ENCODE measurements around the gene SLC4A3. TPM values are rescaled to one million over a fixed set of nuclear protein-coding genes. Genes with fewer than 3 reads are reported as not detected.
A peak's percentile ranks its signal among the peaks of the same experiment; 100 is the strongest.

SLC4A3 gene
- total RNA-seq, 2 donors from 2014 or later: not detected

DNA sequence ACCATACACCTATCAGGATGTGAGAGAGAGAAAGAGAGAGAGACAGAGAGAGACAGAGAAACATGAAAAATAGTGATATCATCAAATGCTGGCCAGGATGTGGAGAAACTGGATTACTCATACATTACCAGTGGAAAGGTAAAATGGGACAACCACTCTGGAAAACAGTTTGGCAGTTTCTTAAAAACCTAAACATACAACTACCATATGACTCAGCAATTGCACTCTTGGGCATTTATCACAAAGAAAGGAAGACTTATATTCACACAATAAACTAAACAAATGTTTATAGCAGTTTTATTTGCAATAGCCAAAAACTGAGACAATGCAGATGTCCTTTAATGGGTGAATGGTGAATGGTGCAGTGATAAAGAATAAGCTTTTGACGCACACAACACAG, 29.1 kb downstream of the SLC4A3 start:
- ATAC-seq (peak in 1 of 2 donors; percentile 44), DNase-seq (ENCODE audit: low spot score in 2 of 2) (no peak)
- Mint-ChIP-seq H3K27ac (no peak overlapping the region), H3K9me3 (no peaks in the 10 kb centered on the region), H3K36me3 (peaks cover 0 to 4% of the 10 kb centered on the region in 2 donors)

DNA sequence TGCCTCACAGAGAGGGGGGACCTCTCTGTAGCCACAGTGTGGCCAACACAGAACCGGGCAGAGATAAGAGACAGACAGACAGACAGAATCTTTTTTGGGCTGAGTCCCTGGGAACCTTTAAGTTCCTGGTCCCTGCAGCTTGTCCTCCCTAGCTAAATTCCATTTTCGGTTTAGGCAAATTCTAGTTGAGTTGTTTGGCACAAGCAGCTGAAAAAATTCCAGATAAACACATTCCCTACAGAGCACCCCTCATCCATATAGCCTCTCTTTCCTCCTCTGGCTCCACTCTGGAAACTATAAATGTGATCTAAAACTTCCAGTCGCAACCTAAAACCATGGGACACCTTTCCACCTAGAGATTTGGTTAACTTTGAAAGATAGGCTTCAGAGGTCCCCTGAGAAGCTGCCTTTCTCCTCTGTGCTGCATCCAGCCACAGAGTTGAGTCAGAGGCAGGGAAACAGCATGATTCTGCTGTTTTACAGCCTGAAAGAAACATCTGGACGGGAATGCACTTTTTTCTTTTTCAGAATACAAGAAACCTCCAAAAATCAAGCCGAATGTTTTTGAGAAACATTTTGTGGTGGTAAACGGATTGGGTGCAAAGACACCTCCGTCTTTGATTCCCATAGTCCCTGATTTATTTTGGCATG, 30.9 kb downstream of the SLC4A3 start:
- ATAC-seq: no peak
- Mint-ChIP-seq H3K36me3 (no peaks in the 10 kb centered on the region), H3K9me3 (no peaks in the 10 kb centered on the region), H3K27ac (no peak overlapping the region)
- no peak for DNase-seq (ENCODE audit: low spot score in 2 of 2)

GRCh38 chr2:219658874-219659273, 31.4 kb downstream of the SLC4A3 start:
- no peaks in the 10 kb centered on the region for H3K9me3 Mint-ChIP-seq
- ATAC-seq (no peak), DNase-seq (ENCODE audit: low spot score in 2 of 2) (no peak)
- H3K36me3 Mint-ChIP-seq: no peaks in the 10 kb centered on the region
- H3K27ac Mint-ChIP-seq: no peak overlapping the region

DNA sequence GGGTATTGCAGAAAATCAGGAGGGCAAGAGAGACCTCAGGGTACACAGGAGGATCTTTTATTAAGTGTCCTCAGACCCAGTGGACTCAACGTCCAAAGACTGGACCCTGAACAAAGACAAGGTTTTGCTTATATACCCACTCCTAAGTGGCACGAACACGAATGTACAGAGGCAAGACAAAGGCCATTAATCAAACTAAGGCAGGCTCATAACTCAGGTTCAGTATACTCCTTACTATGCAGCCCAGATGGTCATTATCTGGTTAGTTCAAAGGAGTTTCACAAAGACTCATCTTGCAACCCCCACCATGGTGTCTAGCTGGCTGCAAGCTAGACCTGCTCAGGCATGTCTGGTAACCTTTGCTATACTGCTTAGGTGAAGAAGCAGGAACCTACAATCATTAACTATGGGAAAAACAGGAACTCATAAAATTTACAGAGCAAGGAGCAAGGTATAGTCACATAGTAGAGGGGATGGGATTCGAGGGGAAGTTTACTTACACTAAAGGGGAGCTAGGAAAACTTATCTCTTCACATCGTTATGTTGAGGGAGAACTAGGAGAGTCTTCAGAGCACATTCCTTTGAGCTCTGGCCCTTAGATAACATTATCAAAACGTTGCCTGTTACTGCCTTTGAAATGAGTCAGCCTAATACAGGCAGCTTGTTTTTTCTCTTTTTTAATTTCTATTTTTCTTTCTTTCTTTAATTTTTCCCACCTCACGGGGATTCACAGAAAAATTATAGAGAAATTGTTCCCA, 33.9 kb downstream of the SLC4A3 start:
- no peak for ATAC-seq
- H3K27ac Mint-ChIP-seq: no peak overlapping the region
- H3K9me3 Mint-ChIP-seq: no peaks in the 10 kb centered on the region
- no peaks in the 10 kb centered on the region for H3K36me3 Mint-ChIP-seq
- DNase-seq (ENCODE audit: low spot score in 2 of 2): no peak

GRCh38 chr2:219661955-219662395, 34.5 kb downstream of the SLC4A3 start:
- no peak for ATAC-seq
- no peak for DNase-seq (ENCODE audit: low spot score in 2 of 2)
- H3K9me3 Mint-ChIP-seq: no peaks in the 10 kb centered on the region
- H3K27ac Mint-ChIP-seq: no peak overlapping the region
- H3K36me3 Mint-ChIP-seq: no peaks in the 10 kb centered on the region

DNA sequence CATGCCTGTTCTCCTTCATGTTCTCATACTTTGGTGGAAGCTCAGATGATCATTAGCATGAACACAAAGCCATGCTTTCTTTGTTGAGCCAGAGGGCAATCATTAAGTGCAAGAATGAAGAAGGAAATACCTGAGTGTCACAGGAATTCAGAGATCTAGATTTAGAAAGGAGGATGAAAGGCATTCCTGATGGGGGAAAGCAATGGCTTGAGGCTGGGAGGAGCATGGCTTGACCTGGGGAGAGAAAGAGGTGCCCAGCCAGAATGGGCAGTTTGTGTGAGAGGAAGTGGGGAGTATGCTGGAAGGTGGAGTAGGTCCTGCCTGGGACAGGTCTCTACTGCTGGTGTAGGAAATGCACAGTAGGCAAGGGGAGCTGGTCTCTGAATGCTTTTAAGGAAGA, 35.1 kb downstream of the SLC4A3 start:
- no peak overlapping the region for H3K27ac Mint-ChIP-seq
- H3K9me3 Mint-ChIP-seq: no peaks in the 10 kb centered on the region
- ATAC-seq (no peak), DNase-seq (ENCODE audit: low spot score in 2 of 2) (no peak)
- H3K36me3 Mint-ChIP-seq: no peaks in the 10 kb centered on the region

DNA sequence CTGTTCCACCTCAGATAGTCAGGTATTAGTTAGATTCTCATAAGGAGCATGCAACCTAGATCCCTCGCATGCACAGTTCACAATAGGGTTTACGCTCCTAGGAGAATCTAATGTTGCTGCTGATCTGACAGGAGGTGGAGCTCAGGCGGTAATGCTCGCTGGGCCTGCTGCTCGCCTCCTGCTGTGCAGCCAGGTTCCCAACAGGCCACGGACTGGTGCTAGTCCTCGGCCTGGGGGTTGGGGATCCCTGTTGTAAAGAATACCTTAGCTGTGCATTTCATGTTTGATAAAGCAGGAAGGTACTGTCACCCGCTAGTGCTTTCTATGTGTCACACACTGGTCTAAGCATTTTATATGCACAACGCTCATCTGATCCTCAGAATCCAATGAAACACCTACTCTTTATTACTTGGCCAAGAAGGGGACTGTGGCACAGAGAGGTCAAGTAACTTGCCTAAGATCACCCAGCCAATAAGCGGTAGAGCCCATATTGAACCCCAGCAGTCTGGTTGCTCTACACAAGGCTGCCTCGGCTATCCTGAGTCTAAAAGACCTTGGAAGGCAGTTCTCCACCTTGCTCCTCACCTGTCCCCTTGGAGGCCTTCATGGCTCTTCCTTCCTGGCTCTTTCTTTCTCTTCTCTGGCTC, 35.8 kb downstream of the SLC4A3 start:
- Mint-ChIP-seq H3K9me3 (no peaks in the 10 kb centered on the region), H3K27ac (no peak overlapping the region), H3K36me3 (no peaks in the 10 kb centered on the region)
- DNase-seq (ENCODE audit: low spot score in 2 of 2) (no peak), ATAC-seq (no peak)

GRCh38 chr2:219664041-219664440, 36.6 kb downstream of the SLC4A3 start:
- DNase-seq (ENCODE audit: low spot score in 2 of 2) (no peak), ATAC-seq (no peak)
- no peaks in the 10 kb centered on the region for H3K36me3 Mint-ChIP-seq
- H3K9me3 Mint-ChIP-seq: no peaks in the 10 kb centered on the region
- no peak overlapping the region for H3K27ac Mint-ChIP-seq

GRCh38 chr2:219664944-219665343, 37.5 kb downstream of the SLC4A3 start:
- DNase-seq (ENCODE audit: low spot score in 2 of 2) (no peak), ATAC-seq (no peak)
- no peaks in the 10 kb centered on the region for H3K9me3 Mint-ChIP-seq
- H3K27ac Mint-ChIP-seq: no peak overlapping the region
- H3K36me3 Mint-ChIP-seq: no peaks in the 10 kb centered on the region

GRCh38 chr2:219665926-219666325, 38.5 kb downstream of the SLC4A3 start:
- Mint-ChIP-seq H3K27ac (no peak overlapping the region), H3K9me3 (no peaks in the 10 kb centered on the region), H3K36me3 (no peaks in the 10 kb centered on the region)
- DNase-seq (ENCODE audit: low spot score in 2 of 2) (no peak), ATAC-seq (no peak)

GRCh38 chr2:219668316-219668715, 40.9 kb downstream of the SLC4A3 start:
- DNase-seq (ENCODE audit: low spot score in 2 of 2): no peak
- Mint-ChIP-seq H3K27ac (no peak overlapping the region), H3K36me3 (no peaks in the 10 kb centered on the region), H3K9me3 (no peaks in the 10 kb centered on the region)
- no peak for ATAC-seq

- no peak for ATAC-seq
- peaks cover 0 to 4% of the 10 kb centered on the region in 2 donors for H3K36me3 Mint-ChIP-seq
These were observed 43.0 kb downstream of the SLC4A3 start for GRCh38 chr2:219670386-219670785.

DNA sequence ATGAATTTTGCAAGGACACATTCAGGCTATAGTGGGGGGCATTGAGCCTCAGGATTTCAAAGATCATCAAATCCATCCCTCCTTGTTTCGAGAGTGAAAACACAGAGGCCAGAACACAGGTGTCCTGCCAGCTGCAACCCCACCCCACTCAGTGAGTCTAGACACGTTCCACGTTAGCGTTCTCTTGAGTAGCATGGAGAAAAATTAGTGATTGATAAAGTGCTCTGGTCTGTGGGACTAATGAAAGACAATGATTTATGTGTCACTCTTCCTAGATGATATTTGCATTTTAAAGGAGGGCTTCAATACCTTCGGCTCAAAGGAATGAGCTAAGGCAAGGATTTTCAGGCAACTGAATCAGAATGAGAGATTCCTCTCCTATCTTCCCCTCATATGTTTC, 43.8 kb downstream of the SLC4A3 start:
- Mint-ChIP-seq H3K36me3 (peaks cover 0 to 4% of the 10 kb centered on the region in 2 donors), H3K27ac (no peak overlapping the region), H3K9me3 (no peaks in the 10 kb centered on the region)
- ATAC-seq (no peak), DNase-seq (ENCODE audit: low spot score in 2 of 2) (no peak)

More at GRCh38 chr2:219670386-219670785, 43.0 kb downstream of the SLC4A3 start:
- Mint-ChIP-seq H3K9me3 (no peaks in the 10 kb centered on the region), H3K27ac (no peak overlapping the region)
- no peak for DNase-seq (ENCODE audit: low spot score in 2 of 2)

GRCh38 chr2:219672406-219672805, 45.0 kb downstream of the SLC4A3 start:
- DNase-seq (ENCODE audit: low spot score in 2 of 2) (no peak), ATAC-seq (no peak)
- H3K27ac Mint-ChIP-seq: no peak overlapping the region
- peaks cover 0 to 4% of the 10 kb centered on the region in 2 donors for H3K36me3 Mint-ChIP-seq
- no peaks in the 10 kb centered on the region for H3K9me3 Mint-ChIP-seq

DNA sequence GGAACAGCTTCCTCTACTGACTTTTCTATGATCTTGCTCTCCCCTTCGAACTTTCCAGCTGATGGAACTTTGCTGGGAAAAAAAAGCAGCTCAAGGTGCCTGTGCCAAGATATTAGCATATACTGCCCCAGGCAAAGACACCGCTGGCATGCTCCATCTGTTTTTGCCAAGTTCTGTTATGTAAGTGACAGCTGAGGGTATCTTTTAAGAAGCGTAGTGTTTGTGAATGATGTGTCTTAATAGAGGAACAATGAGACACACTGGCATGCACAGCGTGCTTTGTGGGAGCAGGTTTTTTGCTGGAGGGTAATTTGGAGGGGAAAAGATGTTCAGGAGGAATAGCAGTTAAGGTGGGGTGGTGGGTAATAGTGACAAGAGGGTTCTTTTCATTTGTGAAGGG, 47.8 kb downstream of the SLC4A3 start:
- Mint-ChIP-seq H3K36me3 (peaks cover 0 to 4% of the 10 kb centered on the region in 2 donors), H3K9me3 (no peaks in the 10 kb centered on the region), H3K27ac (no peak overlapping the region)
- no peak for DNase-seq (ENCODE audit: low spot score in 2 of 2)
- no peak for ATAC-seq

GRCh38 chr2:219676586-219676985, 49.2 kb downstream of the SLC4A3 start:
- ATAC-seq (no peak), DNase-seq (ENCODE audit: low spot score in 2 of 2) (no peak)
- no peaks in the 10 kb centered on the region for H3K9me3 Mint-ChIP-seq
- H3K36me3 Mint-ChIP-seq: peaks cover 0 to 4% of the 10 kb centered on the region in 2 donors
- peak overlapping the region in 1 of 2 donors; percentile 22 for H3K27ac Mint-ChIP-seq

DNA sequence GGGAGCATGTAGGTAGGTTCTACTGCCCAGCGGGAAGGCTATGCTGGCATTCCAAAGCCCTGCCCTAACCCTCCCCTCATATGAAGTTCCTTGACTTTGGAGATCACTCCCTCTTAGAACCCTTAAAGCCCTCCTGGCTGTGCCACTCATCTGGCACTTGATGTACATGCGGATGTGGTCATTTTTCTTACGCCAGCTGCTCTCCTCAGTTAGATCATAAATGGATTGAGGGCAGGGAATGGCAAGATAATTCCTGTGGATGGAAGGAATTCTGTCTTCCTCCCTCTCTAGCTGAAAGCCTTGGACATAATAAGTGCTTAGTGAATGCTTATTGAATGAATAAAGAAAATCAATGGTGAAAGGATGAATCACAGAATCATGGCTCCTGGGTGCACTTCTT, 51.6 kb downstream of the SLC4A3 start:
- H3K36me3 Mint-ChIP-seq: peaks cover 0 to 3% of the 10 kb centered on the region in 2 donors
- DNase-seq (ENCODE audit: low spot score in 2 of 2): no peak

More for the DNA sequence above, 51.6 kb downstream of the SLC4A3 start:
- H3K27ac Mint-ChIP-seq: no peak overlapping the region
- no peak for ATAC-seq
- H3K9me3 Mint-ChIP-seq: peaks cover 4 to 8% of the 10 kb centered on the region in 2 donors
